ENCODE data around the gene NAMPT.
"Not testable (repeated sequence)": the region's sequence is repeated elsewhere in the genome, so short reads cannot be mapped to it uniquely, and the experiment has no call there.

Gene NAMPT

DNA sequence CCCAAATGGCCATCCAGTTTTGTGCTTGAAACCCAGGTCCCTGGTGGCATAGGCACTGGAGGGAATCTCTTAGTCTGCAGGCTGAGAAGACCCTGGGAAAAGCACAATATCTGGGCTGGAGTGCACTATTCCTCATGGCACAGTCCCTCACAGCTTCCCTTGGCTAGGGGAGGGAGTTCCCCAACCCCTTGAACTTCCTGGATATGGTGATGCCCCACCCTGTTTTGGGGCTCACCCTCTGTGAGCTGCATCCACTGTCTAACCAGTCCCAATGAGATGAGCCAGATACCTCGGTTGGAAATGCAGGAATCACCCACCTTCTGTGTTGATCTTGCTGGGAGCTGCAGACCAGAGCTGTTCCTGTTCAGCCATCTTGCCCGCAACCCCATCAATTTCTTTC is 19.8 kb upstream of the NAMPT start:
- no peak for DNase-seq (ENCODE audit: low read depth)

DNA sequence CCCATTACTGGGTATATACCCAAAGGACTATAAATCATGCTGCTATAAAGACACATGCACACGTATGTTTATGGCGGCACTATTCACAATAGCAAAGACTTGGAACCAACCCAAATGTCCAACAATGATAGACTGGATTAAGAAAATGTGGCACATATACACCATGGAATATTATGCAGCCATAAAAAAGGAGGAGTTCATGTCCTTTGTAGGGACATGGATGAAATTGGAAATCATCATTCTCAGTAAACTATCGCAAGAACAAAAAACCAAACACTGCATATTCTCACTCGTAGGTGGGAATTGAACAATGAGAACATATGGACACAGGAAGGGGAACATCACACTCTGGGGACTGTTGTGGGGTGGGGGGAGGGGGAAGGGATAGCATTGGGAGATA is 13.8 kb upstream of the NAMPT start:
- DNase-seq (ENCODE audit: low read depth) = not testable (repeated sequence)

DNA sequence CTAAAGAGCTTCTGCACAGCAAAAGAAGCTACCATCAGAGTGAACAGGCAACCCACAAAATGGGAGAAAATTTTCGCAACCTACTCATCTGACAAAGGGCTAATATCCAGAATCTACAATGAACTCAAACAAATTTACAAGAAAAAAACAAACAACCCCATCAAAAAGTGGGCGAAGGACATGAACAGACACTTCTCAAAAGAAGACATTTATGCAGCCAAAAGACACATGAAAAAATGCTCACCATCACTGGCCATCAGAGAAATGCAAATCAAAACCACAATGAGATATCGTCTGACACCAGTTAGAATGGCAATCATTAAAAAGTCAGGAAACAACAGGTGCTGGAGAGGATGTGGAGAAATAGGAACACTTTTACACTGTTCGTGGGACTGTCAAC is 13.4 kb upstream of the NAMPT start:
- not testable (repeated sequence) for DNase-seq (ENCODE audit: low read depth)

DNA sequence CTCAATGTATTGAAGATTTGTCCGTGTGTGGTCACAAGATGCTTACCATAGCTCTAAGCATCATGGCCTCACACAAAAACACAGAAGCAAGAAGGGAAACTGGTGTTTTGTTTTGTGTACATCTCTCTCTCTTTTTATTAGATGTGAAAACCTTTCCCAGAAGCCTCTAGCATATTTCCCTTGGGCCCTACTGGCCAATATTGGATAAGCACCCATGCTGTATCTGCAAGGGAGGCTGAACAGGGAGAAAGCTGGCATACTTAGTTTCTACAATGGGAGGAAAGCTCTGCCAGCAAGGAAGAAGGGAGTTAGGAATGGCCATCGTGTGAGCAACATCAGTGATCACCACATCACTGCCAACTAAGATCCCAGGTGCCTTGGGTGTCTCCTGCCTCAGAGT is 9.6 kb upstream of the NAMPT start:
- DNase-seq (ENCODE audit: low read depth) = no peak

DNA sequence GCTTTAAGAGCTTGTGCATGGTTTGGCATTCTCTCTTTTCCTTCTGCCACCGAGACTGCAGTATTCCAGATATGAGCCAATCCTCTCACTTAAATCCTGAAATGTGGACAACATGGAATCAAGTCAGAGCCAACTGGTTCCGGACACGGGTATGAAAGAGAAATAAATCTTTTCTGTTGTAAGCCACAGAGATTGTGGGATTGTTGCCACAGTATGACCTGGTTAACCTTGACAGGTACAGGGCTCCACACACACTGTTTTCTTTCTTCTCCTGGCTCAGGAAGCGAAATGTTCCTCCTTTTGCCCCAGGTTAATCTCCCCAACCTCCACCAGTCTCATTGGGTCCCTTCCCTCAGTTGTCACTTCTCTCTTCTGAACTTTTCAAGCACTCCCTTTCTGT is 6.5 kb upstream of the NAMPT start:
- DNase-seq (ENCODE audit: low read depth) = no peak

DNA sequence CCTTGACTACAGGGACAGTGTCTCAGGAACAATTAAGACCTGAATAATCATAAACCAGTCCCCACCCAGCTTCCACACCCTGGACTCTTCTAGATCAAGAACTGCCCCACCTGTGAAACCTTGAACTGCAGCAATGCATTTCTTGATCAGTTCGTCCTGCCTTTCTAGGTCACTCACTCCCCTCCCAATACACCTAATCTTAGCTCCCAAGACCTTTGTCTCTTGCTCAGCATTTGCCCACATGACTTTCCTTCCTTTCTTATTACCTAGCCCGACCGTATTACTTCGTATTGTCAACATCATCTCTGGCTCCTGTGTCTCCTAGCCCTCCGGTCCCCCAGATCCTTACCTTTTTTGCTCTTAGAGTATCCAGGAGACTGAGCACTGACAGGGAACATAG is 5.5 kb upstream of the NAMPT start:
- DNase-seq (ENCODE audit: low read depth) = no peak

DNA sequence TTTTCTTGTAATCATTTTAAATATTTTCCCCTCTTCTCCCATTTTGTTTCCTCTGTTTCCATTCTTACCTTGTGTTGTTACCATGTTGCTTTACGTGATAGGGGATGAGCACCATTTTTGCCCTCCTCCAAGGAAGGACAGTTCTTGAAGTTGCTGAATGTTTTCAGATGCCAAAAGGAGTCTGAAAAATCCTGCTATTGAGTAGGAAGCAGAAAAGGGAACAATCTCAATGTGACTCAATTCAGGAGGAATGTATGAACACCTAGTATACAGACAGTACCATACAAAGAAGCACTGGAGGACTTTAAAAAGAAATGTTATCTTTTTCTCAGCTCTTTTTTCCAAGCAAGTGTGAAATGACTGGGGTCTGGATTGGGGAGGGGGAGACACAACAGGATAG is 5.1 kb upstream of the NAMPT start:
- no peak for DNase-seq (ENCODE audit: low read depth)

DNA sequence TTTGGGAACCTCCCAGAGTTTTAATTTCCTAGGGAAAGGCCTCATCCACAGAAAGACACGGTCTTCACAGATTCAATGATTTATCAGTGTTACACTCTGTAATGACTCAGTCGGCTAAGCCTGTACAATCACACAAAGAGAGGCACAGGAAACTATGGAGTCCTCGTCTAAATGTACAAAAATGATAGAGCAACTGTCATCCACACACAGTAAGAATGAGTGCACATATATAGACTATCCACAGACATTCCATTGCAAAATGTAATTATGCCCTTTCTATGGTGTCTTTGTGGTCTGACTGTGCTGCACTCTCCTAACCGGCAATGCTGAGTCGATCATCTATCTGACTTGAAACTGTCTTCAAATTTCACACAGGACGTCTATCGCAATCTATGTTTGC is 3.5 kb upstream of the NAMPT start:
- DNase-seq (ENCODE audit: low read depth) = no peak

DNA sequence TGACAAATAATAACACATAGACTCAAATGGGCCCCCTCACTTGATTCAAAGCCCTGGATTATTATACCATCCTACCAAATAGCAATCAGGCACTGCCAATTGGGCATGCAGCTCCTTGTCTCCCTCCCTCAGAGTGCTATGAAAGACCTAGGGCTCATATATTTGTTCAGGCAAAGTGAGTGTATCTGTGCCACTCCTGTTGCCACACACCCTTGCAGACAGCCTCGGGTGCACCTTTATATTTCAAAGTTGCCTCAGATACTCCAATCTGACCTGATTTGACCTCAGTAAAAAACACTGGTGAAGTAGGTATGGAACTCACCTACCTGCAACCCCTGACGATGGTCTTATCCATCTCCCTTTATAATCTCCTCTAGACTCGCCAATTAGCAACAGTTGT is 3.0 kb upstream of the NAMPT start:
- DNase-seq (ENCODE audit: low read depth) = no peak

DNA sequence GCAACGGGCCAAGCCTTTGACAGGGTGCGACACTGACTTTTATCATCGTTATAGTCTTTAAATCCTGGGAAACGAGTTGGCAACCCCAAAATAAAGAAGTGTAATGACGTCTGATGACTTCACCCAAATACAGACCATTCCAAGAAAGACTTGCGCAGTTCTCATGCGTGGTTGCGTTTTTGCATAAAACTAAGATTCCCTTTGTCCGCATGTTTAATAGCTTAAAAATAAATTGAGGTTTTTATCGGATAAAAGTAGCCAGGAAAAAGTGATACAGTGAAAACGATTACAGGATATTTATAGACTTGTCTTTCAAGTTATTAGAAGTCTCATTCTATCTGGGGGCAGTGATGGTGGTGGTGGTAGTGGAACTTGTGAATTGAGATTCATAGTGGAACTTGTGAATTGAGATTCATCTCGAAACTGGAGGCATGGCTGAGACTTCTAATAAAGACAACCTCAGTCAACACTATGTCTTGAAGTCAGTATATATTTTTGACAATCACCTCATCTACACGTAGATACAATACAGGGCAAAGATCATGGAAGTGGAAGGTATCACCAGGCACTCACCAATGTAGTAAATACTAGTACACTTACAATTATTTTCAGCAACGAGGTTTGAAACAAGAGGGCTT is 1.2 kb upstream of the NAMPT start:
- peak; percentile 2 for DNase-seq (ENCODE audit: low read depth)

DNA sequence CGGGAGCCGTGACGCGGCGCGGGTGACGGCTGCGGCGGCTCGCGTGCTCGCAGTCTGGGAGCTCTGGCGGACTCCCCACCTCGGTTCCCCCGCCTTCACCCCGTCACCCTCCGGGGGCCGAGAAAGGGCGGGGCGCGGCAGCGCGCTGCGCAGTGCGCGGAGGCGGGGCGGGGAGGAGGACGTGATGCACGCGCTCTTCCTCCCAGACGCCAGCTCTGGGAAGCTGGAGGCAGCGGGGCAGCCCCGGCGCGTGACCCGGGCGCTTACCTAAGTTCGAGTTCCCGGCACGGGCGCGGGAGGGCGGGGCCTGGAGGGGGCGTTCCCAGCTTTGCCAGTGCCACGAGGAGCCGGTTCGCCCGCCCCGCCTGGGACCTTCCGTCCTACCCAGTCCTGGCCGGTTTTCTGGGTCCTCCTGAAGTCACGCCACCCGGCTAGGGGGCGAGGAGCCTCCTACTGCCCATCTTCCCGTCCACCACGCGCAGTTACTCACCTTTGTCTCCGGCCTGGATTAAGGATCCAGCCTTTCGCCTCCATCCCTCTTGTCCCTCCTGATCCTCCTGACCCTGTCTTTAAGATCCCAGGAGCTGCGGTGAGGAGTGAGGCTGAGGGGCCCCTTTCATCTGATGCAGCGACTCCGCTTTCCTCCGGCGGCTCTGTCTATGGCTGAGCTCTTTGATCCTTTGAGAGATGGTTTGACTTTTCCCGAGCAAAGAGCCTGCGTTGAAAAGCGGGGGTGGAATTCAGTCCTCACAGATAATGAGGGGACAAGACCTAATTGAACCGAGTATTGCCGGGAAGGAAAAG is 470 bp upstream of the NAMPT start:
- peak; percentile 100 for DNase-seq (ENCODE audit: low read depth)

DNA sequence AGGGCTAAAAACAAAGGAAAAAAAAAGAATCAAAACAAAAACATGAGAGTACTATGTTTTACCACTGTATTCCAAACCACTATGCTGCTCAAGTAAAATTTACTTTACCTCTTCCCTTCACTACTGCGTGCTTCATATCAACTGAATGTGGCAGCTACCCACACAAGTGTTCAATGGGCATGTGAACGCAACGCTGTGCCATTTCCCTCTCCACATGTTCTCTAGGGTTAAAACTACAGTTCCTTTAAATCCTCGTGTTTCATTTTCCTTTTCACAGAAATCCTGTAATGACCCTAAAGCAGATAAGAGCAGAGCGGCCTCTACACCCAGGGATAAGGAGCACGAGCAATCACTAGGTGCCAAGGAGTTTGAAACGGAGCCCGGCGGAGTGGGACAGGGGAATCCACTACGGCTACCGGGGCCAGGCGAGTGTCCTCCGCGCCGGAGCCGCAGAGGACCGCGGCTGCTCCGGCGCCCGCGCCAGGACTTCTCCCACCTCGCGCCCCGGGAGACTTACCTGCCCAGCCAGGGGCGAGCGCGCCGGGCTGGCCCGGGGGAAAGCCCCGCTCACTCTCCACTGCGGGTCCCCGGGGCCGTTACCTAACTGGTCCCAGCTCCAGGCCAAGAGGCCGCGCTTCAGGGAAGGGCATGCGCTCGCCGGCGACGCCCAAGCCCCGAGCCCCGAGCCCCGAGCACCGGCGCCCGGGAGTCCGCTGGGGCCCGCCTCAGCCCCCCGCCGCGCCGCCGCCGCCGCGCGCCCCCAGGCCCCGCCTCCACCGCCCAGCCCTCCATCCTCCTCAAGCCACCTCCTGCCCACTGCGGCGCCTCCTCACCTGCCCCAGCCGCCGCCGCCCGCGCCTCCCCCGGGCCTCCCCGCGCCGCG is 711 bp downstream of the NAMPT start:
- DNase-seq (ENCODE audit: low read depth) = peak; percentile 40

DNA sequence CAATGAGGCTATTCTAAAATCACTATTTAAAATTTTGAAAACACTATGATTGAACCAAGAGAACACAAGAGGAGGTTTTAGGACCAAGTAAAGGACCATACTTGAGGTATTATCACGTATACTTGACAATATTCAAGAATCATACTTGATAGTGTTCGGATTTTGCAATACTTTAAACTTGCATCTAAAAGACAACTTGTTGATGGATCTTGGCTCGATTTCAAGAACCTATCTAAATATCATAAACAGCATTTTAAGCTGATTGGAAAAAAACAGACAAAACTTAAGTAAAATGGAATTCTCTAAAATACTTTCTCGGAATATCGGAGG is 1.3 kb downstream of the NAMPT start:
- DNase-seq (ENCODE audit: low read depth) = no peak

DNA sequence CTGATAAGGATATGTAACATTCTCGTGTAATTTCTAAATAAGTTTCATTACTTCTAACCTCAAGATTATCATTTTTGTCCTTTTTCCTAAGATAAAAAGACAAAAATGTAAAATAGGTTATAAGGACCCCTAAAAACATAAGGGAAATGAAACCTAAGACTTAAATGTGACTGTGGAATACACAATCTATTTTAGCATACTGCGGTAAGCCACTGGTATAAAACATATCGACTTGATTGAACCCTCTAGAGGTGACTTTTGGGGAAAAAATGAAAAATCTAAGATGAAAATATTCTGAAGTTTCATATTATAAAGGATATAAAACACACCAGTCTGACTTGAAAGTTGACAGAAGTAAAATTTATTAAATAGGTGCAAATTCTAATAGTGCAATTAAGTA is 1.9 kb downstream of the NAMPT start:
- DNase-seq (ENCODE audit: low read depth) = no peak

DNA sequence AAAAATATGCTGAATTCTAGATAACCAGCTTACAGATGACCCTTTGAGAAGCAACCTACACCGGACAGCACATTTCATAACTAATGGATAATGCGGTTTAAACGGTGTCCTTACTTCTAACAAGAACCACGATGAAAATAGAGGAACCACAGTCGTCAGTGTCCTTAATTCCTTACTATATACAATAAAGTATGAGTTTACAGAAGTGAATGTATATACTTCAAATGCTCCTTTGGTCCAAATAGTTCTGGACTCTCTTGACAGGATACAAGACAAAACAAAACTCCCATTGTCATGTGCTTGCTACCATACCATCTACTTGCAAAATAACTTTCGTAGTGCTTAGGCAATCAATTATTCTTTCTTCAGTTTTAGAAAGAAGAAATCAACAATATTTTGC is 2.4 kb downstream of the NAMPT start:
- DNase-seq (ENCODE audit: low read depth) = no peak

DNA sequence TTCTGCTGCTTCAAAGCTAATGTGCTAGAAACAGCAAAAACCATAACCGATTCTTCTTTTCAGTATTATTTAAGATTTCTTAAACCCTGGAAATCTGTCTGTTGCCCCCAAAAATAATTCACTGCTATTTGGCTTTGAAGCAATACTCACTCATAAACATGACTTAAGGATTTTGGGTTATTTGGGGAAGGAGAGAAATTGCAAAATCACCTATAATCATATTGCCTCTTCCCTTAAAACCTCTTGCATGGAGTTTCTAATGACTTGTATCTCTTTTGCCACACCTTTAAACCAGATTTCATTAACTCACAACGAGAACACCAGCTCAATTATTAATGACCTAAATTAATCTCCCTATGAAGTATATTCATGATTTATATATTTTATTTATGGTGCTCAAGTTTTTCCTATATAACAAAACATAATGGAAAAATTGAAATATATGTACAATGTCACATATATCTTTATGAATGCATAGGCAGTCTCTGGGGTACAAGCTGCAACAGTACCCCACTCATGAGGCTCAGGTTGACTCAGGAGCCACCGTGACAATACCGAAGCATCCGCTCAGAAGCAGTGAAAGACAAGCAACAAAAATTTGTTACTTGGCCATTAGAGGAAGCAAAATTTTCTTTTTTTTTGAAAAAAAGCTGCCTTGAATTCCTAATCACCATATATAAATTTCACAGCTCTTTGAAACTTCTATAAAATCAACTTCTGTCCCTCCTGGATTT is 3.0 kb downstream of the NAMPT start:
- no peak for DNase-seq (ENCODE audit: low read depth)

DNA sequence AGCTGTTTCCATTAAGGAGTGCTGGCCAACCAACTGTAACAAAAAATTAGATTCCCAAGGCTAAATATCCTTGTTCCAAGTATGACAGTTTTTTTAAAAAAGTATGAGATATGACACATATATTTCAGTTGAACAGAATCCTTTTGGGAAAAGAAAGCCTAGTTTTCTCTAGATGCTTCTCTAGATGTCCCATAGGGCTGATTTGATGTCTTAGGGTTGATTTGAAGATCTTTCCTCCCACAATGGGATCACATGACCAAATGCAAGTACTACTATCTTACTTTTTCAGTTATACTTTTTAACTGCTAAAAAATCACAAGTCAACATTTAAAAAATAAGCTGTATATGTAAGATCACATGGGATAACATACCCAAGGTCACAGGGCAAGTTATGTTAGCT is 3.7 kb downstream of the NAMPT start:
- no peak for DNase-seq (ENCODE audit: low read depth)

DNA sequence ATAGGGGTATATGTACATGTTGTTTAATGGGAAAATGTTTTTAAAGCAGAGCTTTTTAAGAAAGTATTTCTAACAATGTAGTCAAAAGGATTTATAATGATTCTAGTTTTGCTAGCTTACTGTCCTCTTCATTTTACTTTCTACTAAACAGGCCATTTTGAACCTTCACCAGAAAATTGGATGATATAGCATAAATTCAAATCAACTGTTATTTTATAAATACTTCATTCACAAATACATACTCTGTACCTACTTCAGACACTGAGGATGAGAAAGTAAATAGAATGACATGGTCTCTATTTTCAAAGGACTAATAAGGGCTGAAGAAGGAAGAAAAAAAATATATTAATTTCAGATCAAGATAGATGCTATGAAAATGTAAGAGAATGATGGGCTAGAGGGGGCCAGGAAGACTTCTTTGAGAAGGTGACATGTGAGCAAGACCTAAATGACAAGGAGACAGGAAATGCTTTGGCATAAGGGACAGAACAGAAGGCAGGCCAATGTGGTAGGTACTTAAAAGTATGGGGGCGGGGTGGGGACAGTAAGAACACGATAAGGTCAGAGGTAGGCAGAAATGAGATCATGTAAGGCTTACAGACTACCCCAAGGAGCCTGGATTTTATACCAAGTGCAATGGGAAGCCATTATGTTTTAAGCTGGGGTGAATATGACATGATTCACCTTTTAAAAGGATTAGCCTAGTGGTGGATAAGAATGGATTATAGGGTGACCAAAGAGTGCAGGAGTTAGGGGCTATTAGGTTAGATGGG is 5.2 kb downstream of the NAMPT start:
- no peak for DNase-seq (ENCODE audit: low read depth)

DNA sequence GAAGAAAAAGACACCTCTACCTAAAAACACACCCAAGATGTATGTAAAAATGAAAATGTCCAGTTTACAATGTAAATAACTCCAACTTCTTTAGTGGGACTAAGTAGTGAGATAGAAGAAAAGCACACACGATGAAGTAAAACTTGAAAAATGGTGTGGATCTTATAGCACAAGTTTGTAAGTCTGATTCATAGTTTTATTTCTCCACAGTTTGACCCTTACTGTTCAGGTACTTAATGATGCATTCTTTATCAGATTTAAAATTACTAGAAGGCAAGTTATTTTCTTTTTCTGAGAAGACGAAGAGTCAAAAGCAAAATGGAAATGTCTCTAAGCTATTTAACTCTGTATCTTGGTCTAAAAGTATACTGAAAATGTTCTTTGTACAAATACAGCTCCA is 6.1 kb downstream of the NAMPT start:
- DNase-seq (ENCODE audit: low read depth) = no peak

DNA sequence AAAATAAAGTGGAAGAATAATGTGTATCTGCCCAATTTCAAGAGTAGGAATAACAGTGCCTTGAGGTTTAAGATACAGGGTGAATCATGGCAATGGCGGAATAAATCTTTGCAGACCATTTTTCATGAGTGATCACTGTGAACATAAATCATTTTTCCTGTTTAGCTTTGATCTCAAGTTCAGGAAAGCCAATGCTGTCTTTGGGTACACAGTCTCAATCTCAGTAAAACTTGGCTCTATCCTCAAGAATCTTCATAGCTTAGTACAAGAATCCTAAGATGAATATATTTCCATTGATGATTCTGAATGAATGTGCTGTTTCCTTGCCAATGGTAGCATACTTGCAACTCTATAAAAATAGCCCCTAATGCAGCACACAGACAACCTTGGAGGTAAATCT is 6.8 kb downstream of the NAMPT start:
- DNase-seq (ENCODE audit: low read depth) = no peak

DNA sequence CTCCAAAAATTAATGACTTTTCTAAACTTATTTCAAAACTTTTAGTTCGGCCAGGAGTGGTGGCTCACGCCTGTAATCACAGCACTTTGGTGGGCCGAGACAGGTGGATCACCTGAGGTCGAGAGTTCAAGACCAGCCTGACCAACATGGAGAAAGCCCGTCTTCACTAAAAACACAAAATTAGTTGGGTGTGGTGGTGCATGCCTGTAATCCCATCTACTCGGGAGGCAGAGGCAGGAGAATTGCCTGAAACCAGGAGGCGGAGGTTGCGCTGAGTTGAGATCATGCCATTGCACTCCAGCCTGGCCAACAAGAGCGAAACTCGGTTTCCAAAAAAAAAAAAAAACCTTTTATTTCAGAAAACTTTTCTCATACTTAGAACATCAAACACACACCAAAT is 8.3 kb downstream of the NAMPT start:
- DNase-seq (ENCODE audit: low read depth) = no peak

Measured in stimulated activated CD8-positive, alpha-beta memory T cell treated with anti-CD3 and anti-CD28 coated beads, Interleukin-4, amount 100 ng/mL, for 24 hours (primary cell).